Suppressor macrophage (primary cell): ENCODE results near the gene CERKL.
"Not testable (repeated sequence)": the region's sequence is repeated elsewhere in the genome, so short reads cannot be mapped to it uniquely, and the experiment has no call there.

Source experiments
- DNase-seq, 4 experiments: peaks; one replicate each; pipeline ENCODE4 v3.0.0-alpha.2; 2020 to 2022
- total RNA-seq, 17 experiments: gene quantifications; one replicate each; lab custom pipeline; 2026; ENCODE audit warnings: mixed read lengths in 6 of 17, inconsistent platforms in 3 of 17; lab: John Stamatoyannopoulos, UW

The CERKL gene, protein sequence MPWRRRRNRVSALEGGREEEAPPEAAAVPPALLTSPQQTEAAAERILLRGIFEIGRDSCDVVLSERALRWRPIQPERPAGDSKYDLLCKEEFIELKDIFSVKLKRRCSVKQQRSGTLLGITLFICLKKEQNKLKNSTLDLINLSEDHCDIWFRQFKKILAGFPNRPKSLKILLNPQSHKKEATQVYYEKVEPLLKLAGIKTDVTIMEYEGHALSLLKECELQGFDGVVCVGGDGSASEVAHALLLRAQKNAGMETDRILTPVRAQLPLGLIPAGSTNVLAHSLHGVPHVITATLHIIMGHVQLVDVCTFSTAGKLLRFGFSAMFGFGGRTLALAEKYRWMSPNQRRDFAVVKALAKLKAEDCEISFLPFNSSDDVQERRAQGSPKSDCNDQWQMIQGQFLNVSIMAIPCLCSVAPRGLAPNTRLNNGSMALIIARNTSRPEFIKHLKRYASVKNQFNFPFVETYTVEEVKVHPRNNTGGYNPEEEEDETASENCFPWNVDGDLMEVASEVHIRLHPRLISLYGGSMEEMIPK
- total RNA-seq, result 0 to 2.3 (median 0.28) reads per million in 17 experiments

DNA sequence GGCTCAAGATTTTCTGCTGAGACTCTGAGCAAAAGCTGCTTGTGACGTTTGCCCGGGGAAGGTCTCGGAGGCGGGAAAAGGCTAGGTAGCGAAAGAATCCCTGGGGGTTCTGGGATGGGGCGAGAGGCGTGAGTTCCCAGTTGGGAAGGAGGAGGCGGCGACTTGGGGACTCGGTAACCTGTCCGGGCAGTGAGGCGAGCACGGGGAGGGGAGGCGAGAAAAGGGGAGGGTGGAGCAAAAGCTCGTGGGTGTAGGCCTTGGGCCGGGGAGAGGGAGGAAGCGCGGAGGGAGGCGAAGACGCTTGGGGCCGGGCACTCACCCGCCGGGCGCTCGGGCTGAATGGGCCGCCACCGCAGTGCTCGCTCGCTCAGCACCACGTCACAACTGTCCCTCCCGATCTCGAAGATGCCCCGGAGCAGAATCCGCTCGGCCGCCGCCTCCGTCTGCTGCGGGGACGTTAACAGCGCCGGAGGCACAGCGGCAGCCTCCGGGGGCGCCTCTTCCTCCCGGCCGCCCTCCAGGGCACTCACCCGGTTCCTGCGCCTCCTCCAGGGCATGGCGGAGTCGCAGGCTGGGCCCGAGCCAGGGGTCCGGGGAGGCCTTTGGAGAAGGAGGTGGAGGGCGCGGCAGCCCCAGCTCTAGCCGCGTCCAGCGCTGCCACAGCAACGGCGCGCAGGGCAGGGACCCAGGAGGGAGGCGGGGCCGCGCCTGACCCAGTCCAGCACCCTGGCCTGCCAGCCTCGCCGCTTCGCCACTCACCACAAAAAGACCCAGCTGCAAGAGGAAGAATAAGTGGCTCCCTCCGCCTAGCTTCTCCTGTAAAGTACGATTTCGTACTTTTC, at the start of gene CERKL:
Gene CERKL, minus strand, starts transcription at position 656 of the 842 bp plus-strand sequence. Its CDS starts 99 bp downstream, at position 557.
- DNase-seq, result peak; percentile 30 to 67 (median 55)

GRCh38 chr2:181702519-181702918, 45.6 kb upstream of the CERKL start:
- DNase-seq, result not testable (repeated sequence)

- peak in 1 of 4 experiments; percentile 20 for DNase-seq
Observed at GRCh38 chr2:181698223-181698622, 41.3 kb upstream of the CERKL start.

- DNase-seq, result peak; percentile 11 to 82 (median 55)
Observed at GRCh38 chr2:181697571-181697970, 40.7 kb upstream of the CERKL start.

DNA sequence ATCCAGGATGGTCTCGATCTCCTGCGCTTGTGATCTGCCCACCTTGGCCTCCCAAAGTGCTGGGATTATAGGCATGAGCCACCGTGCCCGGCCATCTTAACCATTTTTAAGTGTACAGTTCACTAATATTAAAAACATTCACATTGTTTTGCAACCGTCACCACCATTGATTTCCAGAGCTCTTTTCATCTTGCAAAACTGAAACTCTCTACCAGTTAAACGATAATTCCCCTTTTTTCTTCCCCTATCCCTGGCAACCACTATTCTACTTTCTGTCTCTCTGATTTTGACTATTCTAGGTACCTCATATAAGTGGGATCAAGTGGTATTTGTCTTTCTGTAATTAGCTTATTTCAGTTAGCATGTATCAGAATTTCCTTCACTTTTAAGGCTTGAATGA, 40.2 kb upstream of the CERKL start:
- DNase-seq, result peak in 3 of 4 experiments; percentile 25 to 69 (median 54)

GRCh38 chr2:181694271-181694670, 37.4 kb upstream of the CERKL start:
- no peak for DNase-seq

DNA sequence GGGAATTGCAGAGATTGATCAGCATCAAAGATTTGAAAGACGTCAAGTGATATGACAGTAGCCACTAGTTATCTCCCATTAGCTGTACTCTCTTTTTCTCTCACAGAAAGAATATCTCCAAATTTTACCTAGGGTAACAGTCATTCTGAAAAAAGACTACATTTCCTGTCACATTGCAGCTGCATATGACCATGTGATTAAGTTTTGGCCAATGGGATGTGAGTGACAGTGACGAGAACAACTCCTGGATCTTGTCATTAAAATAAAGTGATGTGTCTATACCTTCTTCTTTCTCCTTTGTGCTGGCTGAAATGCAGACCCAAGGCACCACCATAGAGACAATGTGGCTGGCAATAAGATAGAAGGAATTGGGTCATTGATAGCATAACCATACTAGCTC, 34.0 kb upstream of the CERKL start:
- no peak for DNase-seq

DNA sequence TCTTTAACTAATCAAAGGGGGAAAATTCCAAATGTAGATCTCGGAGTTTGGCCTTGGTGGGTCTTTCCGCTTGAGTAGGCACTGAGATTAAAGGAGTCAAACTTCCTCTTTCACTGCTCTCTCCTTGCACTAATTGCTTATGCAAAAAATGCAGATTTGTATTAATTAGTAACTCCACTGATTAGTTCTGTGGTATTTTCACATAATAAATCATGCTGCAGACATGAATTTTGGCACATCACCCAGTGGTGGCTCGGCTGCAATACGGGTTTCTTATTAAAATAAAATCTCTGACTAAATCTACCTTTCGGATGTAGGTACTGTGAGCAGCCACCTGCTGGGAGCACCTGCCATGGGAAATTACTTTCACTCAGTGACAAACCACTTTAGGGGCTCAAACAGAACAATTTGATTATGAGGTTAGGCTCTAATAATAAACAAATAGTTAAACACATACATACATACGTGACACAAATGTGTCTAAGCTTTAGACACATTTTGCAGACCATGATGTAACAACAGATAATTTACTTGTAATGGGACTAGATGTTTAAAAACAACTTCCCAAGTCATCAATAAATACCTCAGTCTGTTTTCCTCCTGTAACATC, 29.8 kb upstream of the CERKL start:
- no peak for DNase-seq

- DNase-seq, result peak in 3 of 4 experiments; percentile 23 to 48 (median 38)
Observed at GRCh38 chr2:181685150-181685688, 28.3 kb upstream of the CERKL start.

GRCh38 chr2:181684454-181685149, 27.7 kb upstream of the CERKL start:
- no peak for DNase-seq

DNA sequence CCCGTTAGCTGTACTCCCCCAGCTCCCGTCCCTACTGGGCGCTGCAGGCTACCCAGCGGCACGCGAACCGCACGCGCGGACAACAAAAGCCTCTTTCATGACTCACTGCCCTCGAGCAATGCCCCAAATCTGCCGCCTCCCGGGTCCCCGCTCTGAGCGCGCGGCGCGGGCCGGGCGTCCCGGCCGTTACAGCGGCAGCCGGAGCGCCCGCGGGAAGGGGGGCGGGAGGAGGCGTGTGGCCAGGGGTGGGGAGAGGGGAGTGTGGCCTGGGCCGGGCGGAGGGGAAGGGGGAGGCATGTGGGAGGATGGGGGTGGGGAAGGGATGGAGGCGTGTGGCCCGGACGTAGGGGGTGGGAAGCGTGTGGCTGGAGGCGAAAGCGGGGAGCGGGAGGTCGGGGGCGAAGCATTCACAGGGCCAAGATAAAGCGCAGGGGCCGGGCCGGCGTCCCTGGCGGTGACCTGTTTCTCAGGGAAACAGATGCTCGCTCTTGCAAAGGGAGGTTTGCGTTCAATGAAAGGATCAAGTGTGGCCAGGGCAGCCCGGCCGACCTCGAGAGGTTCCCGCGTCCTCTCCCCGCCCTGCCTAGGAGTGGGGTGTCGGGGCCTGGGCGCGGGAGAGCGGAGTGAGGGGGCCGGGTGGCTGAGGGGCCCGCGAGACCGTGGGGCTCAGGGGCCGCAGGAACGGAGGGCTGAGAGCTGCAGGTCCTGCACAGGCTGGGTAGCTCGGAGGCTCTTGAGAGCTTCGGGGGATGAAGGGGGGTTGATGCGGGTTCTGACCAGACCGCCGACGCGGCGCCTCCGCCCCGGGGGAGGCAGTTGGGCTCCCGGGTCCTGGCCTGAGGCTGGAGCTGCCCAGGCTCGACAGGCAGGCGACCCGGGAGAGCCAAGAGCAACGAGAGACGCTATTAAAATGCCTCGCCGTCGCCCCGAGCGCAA, 26.9 kb upstream of the CERKL start:
- DNase-seq, result peak in 3 of 4 experiments; percentile 34 to 49 (median 34)

- DNase-seq, result peak in 1 of 4 experiments; percentile 5
Observed at GRCh38 chr2:181682795-181683517, 26.1 kb upstream of the CERKL start.

- DNase-seq, result no peak
Observed at GRCh38 chr2:181682026-181682789, 25.3 kb upstream of the CERKL start.

- peak in 1 of 4 experiments; percentile 11 for DNase-seq
Observed at GRCh38 chr2:181680937-181681811, 24.3 kb upstream of the CERKL start.

DNA sequence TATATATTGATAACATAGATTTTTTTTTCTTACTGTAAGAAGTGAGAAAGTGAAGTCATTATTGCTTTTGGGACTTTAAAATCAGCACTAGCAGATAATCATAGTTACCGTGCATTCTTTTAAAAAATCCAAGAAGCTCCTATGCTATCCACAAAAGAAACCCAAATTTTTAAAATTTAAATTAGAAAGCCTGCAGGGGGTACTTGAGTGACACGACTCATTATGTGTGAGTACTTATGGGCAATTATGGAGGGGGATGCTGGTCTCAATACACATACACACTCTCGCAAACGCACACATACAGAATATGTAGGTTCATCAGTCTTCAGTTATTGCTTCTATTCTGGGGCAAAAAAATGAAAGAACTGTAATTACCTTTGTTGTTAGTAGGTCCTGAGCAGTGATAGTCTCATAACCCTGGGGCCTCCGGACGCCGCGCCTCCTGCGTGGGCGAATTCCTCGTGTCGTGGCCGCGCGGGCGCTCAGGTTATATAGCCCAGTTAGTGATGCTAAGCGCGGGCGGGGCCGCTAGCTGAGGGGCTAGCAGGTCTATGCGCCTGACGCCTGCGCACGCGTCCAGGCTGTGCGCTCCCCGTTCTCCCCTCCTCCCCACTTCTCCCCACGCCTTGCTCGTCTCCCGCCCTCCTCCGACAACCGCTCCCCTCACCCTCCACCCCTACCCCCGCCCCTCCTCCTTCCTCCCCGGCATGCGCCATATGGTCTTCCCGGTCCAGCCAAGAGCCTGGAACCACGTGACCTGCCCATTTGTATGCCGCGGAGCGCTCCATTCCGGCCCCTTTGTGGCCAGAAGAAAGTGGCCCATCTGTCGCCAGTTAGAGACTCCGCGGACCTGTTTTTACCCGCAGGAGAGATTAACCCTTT, 23.4 kb upstream of the CERKL start, which contains the start of gene NEUROD1:
Gene NEUROD1, minus strand, starts transcription at position 463 of the 882 bp plus-strand sequence. CDS start 1,657 bp downstream, outside the sequence.
- DNase-seq, result peak in 2 of 4 experiments; percentile 10 to 32

DNA sequence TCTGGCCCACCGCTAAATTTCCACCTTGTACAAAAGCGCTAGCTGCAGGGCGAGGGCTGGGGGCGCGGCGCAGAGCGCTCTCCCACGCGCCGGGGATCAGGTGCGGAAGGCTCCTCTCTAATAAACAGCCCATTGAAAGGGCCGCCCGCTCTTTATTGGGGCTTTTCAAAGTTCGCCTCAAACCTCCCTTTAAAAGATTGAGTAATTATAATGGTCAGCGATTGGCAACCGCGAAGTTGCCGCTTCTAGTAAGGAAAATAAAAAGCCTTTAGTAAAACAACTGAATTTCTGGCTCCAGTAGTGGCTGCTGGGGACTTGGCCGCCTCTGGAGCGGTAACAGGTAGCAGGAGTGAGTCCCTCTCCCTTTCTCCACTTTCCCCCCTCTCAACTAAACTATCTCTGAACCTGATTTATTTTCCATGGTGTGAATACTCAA, 22.7 kb upstream of the CERKL start:
- no peak for DNase-seq
